ENCODE measurements around the gene CCR4.

DNA sequence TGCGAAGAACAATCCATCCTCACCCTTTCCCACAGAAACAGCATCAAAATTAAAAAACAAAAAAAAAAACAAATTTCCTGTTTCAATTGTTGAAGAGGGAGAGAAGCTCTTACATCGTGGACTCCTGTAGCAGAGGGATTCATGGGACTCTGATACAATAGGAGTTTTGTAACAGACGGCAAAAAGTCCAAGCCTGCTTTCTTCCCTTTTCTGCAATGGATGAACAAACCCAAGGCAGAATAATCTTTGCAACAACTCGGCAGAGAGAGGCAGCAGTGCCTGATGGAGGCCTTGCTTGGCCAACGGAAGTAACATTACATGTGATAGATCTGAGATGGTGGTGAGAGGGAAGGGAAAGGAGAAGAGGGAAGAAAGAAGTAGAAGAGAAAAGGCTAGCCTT, 26.9 kb downstream of the CCR4 start:
- TF ChIP-seq, protein P1, sequence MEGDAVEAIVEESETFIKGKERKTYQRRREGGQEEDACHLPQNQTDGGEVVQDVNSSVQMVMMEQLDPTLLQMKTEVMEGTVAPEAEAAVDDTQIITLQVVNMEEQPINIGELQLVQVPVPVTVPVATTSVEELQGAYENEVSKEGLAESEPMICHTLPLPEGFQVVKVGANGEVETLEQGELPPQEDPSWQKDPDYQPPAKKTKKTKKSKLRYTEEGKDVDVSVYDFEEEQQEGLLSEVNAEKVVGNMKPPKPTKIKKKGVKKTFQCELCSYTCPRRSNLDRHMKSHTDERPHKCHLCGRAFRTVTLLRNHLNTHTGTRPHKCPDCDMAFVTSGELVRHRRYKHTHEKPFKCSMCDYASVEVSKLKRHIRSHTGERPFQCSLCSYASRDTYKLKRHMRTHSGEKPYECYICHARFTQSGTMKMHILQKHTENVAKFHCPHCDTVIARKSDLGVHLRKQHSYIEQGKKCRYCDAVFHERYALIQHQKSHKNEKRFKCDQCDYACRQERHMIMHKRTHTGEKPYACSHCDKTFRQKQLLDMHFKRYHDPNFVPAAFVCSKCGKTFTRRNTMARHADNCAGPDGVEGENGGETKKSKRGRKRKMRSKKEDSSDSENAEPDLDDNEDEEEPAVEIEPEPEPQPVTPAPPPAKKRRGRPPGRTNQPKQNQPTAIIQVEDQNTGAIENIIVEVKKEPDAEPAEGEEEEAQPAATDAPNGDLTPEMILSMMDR (optimal IDR thresholded peaks at IDR 0.05 in 1 of 3, IDR thresholded peaks at IDR 0.05 in 1 of 3, conservative IDR thresholded peaks at IDR 0.05 in 1 of 3; ENCODE audit: extremely low read depth in 1 of 3, insufficient read depth in 2 of 3, low read length in 3 of 3): no peak
- TF ChIP-seq EZH2 (IDR thresholded peaks at IDR 0.05; ENCODE audit: low read length): no peak

Measured in keratinocyte (primary cell).